GM13977 (cell line): ENCODE data around the gene MSI2.
A peak's percentile ranks its signal among the peaks of the same experiment; 100 is the strongest.

ENCODE experiments used
- DNase-seq: peaks from one replicate; pipeline ENCODE4 v3.0.0; 2012; ENCODE audit warnings: low spot score
- CTCF ChIP-seq: IDR thresholded peaks from 2 replicates; pipeline ENCODE4 v1.5.1; 2012; ENCODE audit warnings: mild to moderate bottlenecking, control low read depth; ENCODE audit not compliant: insufficient read depth; ENCODE audit errors: extremely low read depth, missing control alignments
- in situ Hi-C: fragments of 300-500 bp; cut with MboI; formaldehyde crosslinking; loops from one replicate; pipeline ENCODE4 v1.12.0; 2022; ENCODE audit warnings: low sequenced_read_pairs, low pct_unique_long_range_greater_than_20kb, mixed read lengths, inconsistent platforms; ENCODE audit not compliant: unreplicated experiment

The MSI2 gene

GRCh38 chr17:57284583-57284982, 28.3 kb downstream of the MSI2 start:
- peak; percentile 36 for DNase-seq
- in situ Hi-C loops: no loop called here
- no peak for TF ChIP-seq CTCF

- no peak for TF ChIP-seq CTCF
- in situ Hi-C loops: no loop called here
- DNase-seq: peak; percentile 58
These were observed 28.8 kb downstream of the MSI2 start for GRCh38 chr17:57284984-57285646.

- no peak for TF ChIP-seq CTCF
- DNase-seq: no peak
- in situ Hi-C loops: no loop called here
These were observed 29.4 kb downstream of the MSI2 start for GRCh38 chr17:57285701-57286100.

GRCh38 chr17:57286399-57287105, 30.2 kb downstream of the MSI2 start:
- TF ChIP-seq CTCF: no peak
- in situ Hi-C loops: no loop called here
- no peak for DNase-seq

GRCh38 chr17:57288040-57288772, 31.9 kb downstream of the MSI2 start:
- in situ Hi-C loops: no loop called here
- no peak for TF ChIP-seq CTCF
- no peak for DNase-seq

GRCh38 chr17:57288773-57289121, 32.4 kb downstream of the MSI2 start:
- TF ChIP-seq CTCF: no peak
- in situ Hi-C loops: no loop called here
- DNase-seq: no peak
